WTC11 (cell line): ENCODE results near the gene ACCSL.

ENCODE experiments used
- FOXJ3 ChIP-seq: sonication (generic); formaldehyde crosslinking; IDR thresholded peaks from 2 replicates; pipeline ENCODE4 v1.9.0; 2021; ENCODE audit warnings: missing genetic modification reagents, mild to moderate bottlenecking, borderline replicate concordance
- JUN ChIP-seq: sonication (generic); formaldehyde crosslinking; IDR thresholded peaks from 2 replicates; pipeline ENCODE4 v1.8.0; 2023; ENCODE audit warnings: mild to moderate bottlenecking, missing genetic modification reagents
- SP1 ChIP-seq: sonication (generic); formaldehyde crosslinking; conservative IDR thresholded peaks from 2 replicates; pipeline ENCODE4 v1.8.1; 2022; ENCODE audit warnings: missing genetic modification reagents
- ZNF121 ChIP-seq: sonication (generic); formaldehyde crosslinking; IDR thresholded peaks from 2 replicates; pipeline ENCODE4 v1.8.0; 2023; ENCODE audit warnings: missing genetic modification reagents
- ZNF416 ChIP-seq: fragments of 250-450 bp; sonication (Bioruptor Pico); IDR thresholded peaks from 2 replicates; pipeline ENCODE4 v1.9.0; 2021; ENCODE audit warnings: mild to moderate bottlenecking, inconsistent platforms
- TF ChIP-seq, protein P1 (sequence below): fragments of 200-600 bp; IDR thresholded peaks from 2 replicates; pipeline ENCODE4 v1.8.0; 2022; ENCODE audit warnings: antibody characterized with exemption

DNA sequence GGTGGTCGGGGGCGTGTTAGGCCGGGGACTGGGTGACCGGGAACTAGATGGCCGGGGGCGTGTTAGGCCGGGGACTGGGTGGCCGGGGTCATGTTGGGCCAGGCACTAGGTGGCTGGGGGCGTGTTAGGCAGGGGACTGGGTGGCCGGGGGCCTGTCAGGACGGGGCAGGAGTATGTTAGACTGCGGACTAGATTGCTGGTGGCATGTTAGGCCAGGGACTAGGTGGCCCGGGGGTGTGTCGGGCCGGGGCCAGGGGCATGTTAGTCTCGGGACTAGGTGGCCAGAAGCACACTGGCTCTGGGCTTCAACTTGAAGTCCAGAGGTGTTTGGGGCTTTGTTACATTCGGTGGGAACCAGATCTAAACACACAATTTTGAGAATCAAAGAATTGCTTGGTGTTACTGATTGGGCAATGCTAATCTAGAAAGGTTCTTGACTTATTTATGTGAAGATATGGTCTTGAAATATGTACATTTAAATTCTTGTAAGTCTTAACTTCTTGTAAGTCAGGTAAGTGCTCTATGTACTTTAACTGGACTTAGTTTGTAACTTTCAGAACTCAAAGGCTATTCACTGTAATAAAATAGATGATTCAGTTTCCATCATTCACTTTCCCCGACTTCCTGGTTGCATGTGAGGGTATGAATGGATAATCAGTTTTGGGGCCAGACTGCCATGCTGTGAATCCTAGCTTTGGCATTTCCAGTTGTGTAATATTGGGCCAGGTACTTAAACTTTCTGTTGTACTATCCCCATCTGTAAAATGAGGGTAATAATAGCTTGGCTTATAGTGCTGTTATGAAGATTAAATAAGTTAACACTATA is 48.8 kb downstream of the ACCSL start:
- no peak for TF ChIP-seq ZNF416
- TF ChIP-seq JUN (CRISPR knock-in tag), result no peak
- TF ChIP-seq FOXJ3 (CRISPR knock-in tag), result no peak
- TF ChIP-seq, protein P1, sequence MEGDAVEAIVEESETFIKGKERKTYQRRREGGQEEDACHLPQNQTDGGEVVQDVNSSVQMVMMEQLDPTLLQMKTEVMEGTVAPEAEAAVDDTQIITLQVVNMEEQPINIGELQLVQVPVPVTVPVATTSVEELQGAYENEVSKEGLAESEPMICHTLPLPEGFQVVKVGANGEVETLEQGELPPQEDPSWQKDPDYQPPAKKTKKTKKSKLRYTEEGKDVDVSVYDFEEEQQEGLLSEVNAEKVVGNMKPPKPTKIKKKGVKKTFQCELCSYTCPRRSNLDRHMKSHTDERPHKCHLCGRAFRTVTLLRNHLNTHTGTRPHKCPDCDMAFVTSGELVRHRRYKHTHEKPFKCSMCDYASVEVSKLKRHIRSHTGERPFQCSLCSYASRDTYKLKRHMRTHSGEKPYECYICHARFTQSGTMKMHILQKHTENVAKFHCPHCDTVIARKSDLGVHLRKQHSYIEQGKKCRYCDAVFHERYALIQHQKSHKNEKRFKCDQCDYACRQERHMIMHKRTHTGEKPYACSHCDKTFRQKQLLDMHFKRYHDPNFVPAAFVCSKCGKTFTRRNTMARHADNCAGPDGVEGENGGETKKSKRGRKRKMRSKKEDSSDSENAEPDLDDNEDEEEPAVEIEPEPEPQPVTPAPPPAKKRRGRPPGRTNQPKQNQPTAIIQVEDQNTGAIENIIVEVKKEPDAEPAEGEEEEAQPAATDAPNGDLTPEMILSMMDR, result no peak
- no peak for TF ChIP-seq SP1 (CRISPR knock-in tag)
- TF ChIP-seq ZNF121, result no peak
